Measurements from ENCODE around the gene DNAJC5. TPM values are rescaled to one million over a fixed set of nuclear protein-coding genes. Genes with fewer than 3 reads are reported as not detected.

The DNAJC5 gene
- total and polyA plus RNA-seq, 2 of the 8 experiments (the other 6 are each of a cell fraction or from before 2014, with no cell fraction given), result 19.2 to 31.2 TPM

DNA sequence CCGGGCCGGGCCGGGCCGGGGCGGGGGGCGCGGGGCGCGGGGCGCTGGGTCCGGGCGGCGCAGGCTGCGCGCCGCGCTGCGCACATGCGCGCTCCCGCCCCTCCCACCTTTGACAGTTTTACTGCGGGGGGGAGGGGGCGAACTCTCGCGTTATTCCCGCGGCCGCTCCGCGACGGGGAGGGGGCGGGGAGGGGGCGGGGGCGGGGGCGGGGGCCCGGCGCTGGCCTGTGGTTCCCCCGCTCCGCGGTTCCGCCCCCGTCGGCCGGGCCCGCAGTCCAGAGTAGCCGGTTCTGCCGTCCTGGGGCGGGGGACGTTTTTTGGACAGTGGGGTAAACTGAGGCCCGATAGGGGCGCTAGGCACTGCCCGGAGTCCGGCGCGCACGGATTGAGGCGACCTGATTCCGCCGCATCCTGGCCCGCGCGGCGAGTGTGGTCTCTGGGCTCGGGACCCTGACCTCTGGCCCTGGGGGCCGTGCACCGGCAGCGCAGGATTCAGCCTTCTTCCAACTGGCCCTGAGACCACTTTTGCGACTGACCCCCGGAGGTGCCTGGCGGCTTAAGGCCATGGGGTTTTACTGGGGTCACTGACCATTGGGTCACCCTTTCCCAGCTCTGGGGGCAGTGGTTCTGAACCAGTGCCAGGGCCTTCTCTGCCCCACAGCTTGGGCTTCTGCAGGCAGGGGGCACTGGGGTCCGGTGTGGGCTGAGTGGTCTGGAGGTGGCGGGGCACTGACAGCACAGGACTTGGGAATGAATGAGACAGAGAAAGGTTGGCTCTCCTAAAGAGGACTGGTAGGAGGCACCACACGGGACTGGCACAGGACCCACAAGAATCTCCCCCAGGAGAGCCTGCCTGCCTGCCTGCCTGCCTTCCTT is 75.2 kb downstream of the DNAJC5 start, which contains the start of gene ZNF512B:
ZNF512B (minus strand) TSS at position 93 of the 876 bp plus-strand sequence. CDS start 1,980 bp downstream, outside the sequence.
- CTCF ChIA-PET (ENCODE audit: partially characterized antibody), result no interaction called here
- DNase-seq (ENCODE audit: low read depth in 1 of 2, low spot score in 2 of 2), result peak in 1 of 2 experiments; percentile 82
- no peak within 1 kb of the TSS for H2BK5ac ChIP-seq (ENCODE audit: low read depth, low read length)
- no peak for TF ChIP-seq FOSL1 (IDR thresholded peaks at IDR 0.05; ENCODE audit: insufficient read depth, low read depth, low read length)
- no peak for TF ChIP-seq EGR1 (IDR thresholded peaks at IDR 0.05; ENCODE audit: borderline replicate concordance, low read depth, low read length)
- TF ChIP-seq GABPA (IDR thresholded peaks at IDR 0.05; ENCODE audit: borderline replicate concordance, insufficient read depth, low read length), result no peak
- TF ChIP-seq EZH2 (IDR thresholded peaks at IDR 0.05; ENCODE audit: low read depth, low read length, severe bottlenecking), result peak; percentile 26
- no peak for TF ChIP-seq MAFK (IDR thresholded peaks at IDR 0.05; ENCODE audit: low read depth, low read length)
- TF ChIP-seq SIN3A (conservative IDR thresholded peaks at IDR 0.05 in 1 of 2, IDR thresholded peaks at IDR 0.05 in 1 of 2; ENCODE audit: low read depth in 1 of 2, low read length in 2 of 2), result peak; percentile 53 to 62; a peak in 1 of 4 replicates
- TF ChIP-seq, protein P1, sequence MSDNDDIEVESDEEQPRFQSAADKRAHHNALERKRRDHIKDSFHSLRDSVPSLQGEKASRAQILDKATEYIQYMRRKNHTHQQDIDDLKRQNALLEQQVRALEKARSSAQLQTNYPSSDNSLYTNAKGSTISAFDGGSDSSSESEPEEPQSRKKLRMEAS (IDR thresholded peaks at IDR 0.05), result peak; percentile 61; the same call in 1 of the 2 replicates
- TF ChIP-seq PHF8 (conservative IDR thresholded peaks at IDR 0.05; ENCODE audit: low read depth, low read length), result peak; percentile 42; the same call in 1 of the 2 replicates
- TF ChIP-seq SP1 (IDR thresholded peaks at IDR 0.05; ENCODE audit: low read depth, low read length), result no peak
- peak; percentile 60; the same call in 1 of the 2 replicates for TF ChIP-seq BRCA1 (IDR thresholded peaks at IDR 0.05; ENCODE audit: low read depth, low read length)

More for the DNA sequence above, 75.2 kb downstream of the DNAJC5 start, which contains the start of gene ZNF512B:
- Histone ChIP-seq H3K4me1 (replicated peaks in 1 of 4; ENCODE audit: control insufficient read depth in 3 of 4, insufficient read depth in 4 of 4, low read length in 3 of 4) (peaks cover 0 to 13% (median 7%) of the 10 kb centered on the region in 4 experiments; a peak in 6 of 7 replicates), H3K4me2 (ENCODE audit: insufficient read depth in 1 of 2, low read depth in 2 of 2, low read length in 2 of 2) (peak within 1 kb of the TSS; percentile 75 to 90), H4K8ac (ENCODE audit: extremely low read depth, insufficient read depth, low read length) (peak within 1 kb of the TSS; percentile 71), H2BK120ac (replicated peaks; ENCODE audit: low read depth, low read length) (no peak within 1 kb of the TSS), H3K79me2 (ENCODE audit: control insufficient read depth in 1 of 2, insufficient read depth in 2 of 2, low read length in 2 of 2) (no peaks in the 10 kb centered on the region; a peak in 1 of 4 replicates), H3K9ac (replicated peaks in 1 of 4; ENCODE audit: extremely low read depth in 1 of 4, low read depth in 3 of 4, low read length in 3 of 4) (peak within 1 kb of the TSS in 3 of 4 experiments; percentile 60 to 87 (median 65); a peak in 5 of 7 replicates), H3K18ac (ENCODE audit: extremely low read depth, low read length) (peak within 1 kb of the TSS; percentile 48), H3K23ac (ENCODE audit: insufficient read length) (no peak within 1 kb of the TSS), H4K5ac (ENCODE audit: insufficient read length, low read depth, low read length) (peak within 1 kb of the TSS; percentile 55), H3K79me1 (ENCODE audit: low read depth, low read length) (peaks cover 4% of the 10 kb centered on the region), H3K4me3 (ENCODE audit: extremely low read depth in 1 of 4, insufficient read depth in 2 of 4, low read depth in 3 of 4, low read length in 4 of 4) (peak within 1 kb of the TSS; percentile 57 to 73 (median 60)), H3K36me3 (ENCODE audit: control insufficient read depth in 2 of 4, insufficient read depth in 4 of 4, low read length in 3 of 4) (peaks cover 7 to 25% (median 18%) of the 10 kb centered on the region in 4 experiments), H3K9me3 (ENCODE audit: insufficient read depth in 2 of 2, low read depth in 1 of 2, low read length in 1 of 2) (peaks cover 27 to 29% of the 10 kb centered on the region in 2 experiments), H3K14ac (ENCODE audit: insufficient read length) (no peak within 1 kb of the TSS), H2BK12ac (ENCODE audit: low read depth, low read length) (peak within 1 kb of the TSS; percentile 84), H4K91ac (replicated peaks; ENCODE audit: insufficient read length, low read length) (peak within 1 kb of the TSS; percentile 66), H3K27me3 (replicated peaks in 1 of 4; ENCODE audit: control insufficient read depth in 3 of 4, extremely low read depth in 1 of 4, insufficient read depth in 3 of 4, low read length in 3 of 4) (peaks cover 0 to 6% (median 2%) of the 10 kb centered on the region in 4 experiments; a peak in 2 of 7 replicates), H3K56ac (replicated peaks; ENCODE audit: insufficient read length, low read depth, low read length) (no peak within 1 kb of the TSS), H4K20me1 (replicated peaks in 1 of 2; ENCODE audit: control insufficient read depth in 1 of 2, insufficient read depth in 2 of 2, low read length in 2 of 2) (peaks cover 2 to 8% of the 10 kb centered on the region in 2 experiments), H3K4ac (replicated peaks; ENCODE audit: insufficient read length, low read depth, low read length) (no peak within 1 kb of the TSS), H2BK20ac (ENCODE audit: low read length) (no peak within 1 kb of the TSS), H2AK5ac (ENCODE audit: low read depth, low read length) (peak within 1 kb of the TSS; percentile 90), H3K27ac (ENCODE audit: low read depth, low read length) (no peak within 1 kb of the TSS; the same call in 1 of the 2 replicates), H2AFZ (ENCODE audit: low read length) (peak within 1 kb of the TSS; percentile 57; the same call in 1 of the 2 replicates), H2BK15ac (ENCODE audit: low read length) (no peak within 1 kb of the TSS), H3K23me2 (ENCODE audit: low read depth, low read length) (peaks cover 12% of the 10 kb centered on the region; the same call in 1 of the 2 replicates)
- POLR2A ChIA-PET (ENCODE audit: partially characterized antibody), result no interaction called here
- WGBS, 2 experiments (ENCODE audit: extremely low coverage in 1 of 2, insufficient coverage in 1 of 2, insufficient read length in 1 of 2, insufficient replicate concordance in 2 of 2, low coverage in 1 of 2, low lambda C conversion rate in 2 of 2, missing lambda C conversion rate in 1 of 2), result 7% methylated on average over 33 of the region's 73 CpGs; no CpG with 5 or more reads in 1 of the 2 experiments
- no peak for FAIRE-seq

Measured in H1 (cell line).